COLO668 (cell line): ENCODE data around the gene ZNF57.
"Not testable (repeated sequence)": the region's sequence is repeated elsewhere in the genome, so short reads cannot be mapped to it uniquely, and the experiment has no call there.

Experiments
- DNase-seq: peaks from one replicate; lab custom pipeline; 2025; ENCODE audit not compliant: unreplicated experiment; lab: John Stamatoyannopoulos, UW

The ZNF57 gene

DNA sequence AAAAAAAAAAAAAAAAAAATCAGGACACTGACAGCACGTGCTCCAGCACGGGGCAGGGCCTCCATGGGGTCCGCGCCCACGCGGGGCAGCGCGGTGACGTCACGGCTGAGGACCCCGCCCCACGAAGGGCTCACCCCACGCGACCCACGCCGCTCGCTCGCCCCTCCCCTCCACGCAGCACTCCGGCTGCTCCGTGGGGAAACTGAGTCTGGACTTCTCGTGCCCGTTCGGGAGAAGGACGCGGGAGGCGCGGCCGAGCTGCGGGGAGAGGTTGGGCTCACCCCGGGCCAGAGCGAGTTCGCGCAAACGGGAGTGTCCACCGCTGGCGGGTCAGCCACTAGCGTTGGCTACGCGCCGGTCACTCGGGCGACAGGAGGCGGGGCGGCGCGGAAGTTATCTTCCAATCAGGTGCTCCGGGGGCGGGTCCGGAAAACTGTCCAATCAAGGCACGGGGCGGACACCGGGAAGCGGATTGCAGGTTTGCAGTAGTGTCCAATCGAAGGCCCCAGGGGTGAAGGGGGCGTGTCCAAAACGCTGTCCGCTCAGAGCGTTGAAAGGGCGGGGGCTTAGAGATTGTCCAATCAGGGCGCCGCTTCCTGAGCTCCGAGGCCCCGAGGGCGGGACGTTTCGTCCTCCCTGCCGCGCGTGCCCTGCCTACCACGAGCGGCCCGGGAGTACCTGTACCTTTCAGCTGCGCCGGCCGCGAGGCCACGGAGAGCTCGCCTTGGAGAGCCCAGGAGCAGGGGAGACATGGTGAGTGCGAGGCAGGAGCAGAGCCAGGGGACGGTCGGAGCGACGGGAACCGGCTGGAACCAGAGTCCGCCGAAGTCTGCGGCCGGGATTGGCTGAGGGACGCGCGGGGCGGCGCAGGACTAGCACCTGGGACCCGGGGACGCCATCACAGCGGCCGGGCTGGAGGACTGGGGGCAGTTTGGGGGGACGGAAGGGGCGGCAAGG, at the start of gene ZNF57:
Gene ZNF57 (plus strand): TSS at position 633 of the 957 bp plus-strand sequence. CDS start 118 bp downstream, at position 751.
- peak; percentile 99 for DNase-seq

GRCh38 chr19:2852598-2852997, 48.1 kb upstream of the ZNF57 start:
- DNase-seq = no peak

DNA sequence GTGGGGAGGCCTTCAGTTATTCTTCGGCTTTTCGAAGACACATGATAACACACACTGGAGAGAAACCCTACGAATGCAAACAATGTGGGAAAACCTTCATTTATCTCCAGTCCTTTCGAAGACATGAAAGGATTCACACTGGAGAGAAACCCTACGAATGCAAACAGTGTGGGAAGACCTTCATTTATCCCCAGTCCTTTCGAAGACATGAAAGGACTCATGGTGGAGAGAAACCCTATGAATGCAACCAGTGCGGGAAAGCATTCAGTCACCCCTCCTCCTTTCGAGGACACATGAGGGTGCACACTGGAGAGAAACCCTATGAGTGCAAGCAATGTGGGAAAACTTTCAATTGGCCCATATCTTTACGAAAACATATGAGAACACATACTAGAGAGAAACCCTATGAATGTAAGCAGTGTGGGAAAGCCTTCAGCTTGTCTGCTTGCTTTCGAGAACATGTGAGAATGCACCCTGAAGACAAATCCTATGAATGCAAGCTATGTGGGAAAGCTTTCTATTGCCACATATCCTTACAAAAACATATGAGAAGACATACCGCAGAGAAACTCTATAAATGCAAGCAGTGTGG, 47.6 kb upstream of the ZNF57 start:
- DNase-seq = no peak

DNA sequence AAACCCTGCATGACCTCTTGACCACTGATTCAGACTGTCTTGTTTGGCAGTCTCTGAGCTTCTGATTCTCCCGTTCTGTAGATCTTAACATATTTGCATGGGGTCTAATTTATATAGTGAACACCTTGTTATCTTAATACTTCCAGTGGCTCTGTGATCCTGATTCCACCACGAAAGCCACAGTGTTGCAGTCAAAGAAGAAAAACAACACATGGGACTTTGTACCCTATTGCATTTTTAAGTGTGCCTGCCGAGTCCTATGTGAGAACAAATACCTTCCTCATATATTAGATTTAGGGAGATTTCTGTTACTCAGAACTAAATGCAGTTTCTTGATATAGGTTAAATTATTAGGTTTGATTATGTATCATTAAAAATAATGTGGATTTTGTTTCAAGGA, 45.9 kb upstream of the ZNF57 start:
- DNase-seq = no peak

GRCh38 chr19:2856457-2857050, 44.2 kb upstream of the ZNF57 start:
- DNase-seq = no peak

DNA sequence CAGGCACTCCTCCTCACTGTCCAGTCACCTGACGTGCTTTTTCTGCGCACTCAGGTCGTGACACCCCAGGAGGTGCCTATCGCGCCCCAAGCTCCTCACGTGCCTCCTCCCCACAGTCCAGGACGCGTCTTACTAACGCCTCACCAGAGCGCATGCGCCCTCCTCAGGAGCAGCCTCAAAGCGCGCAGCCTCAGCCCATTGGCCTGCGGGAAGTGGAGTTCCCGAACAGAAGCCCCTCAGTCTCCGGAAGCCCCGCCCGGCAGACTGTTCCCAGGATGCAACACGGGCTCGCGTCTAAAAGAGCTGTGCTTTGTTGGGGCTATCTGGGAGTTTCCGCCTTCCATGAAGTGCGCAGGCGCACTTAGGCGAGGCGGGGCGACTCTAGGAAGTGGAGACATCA, 41.9 kb upstream of the ZNF57 start:
- no peak for DNase-seq

DNA sequence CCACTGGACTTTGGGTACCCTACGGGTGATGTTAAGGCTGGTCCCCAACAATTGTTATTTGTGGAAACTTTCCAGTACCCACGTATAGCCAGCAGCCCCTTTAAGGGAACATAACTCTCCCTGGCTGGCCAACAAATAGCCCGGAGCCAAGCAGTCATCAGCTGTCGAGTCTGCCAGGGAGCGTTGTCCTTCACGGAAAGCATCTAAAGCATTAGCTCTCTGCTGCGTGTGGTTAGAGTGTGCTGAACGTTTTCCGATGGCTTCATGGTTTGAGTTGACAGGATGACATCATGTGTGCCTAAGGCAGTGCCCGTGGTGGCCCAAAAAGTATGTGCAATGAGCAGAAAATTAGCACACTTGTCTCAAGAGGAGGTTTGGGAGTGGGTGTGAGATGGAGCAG, 36.9 kb upstream of the ZNF57 start:
- no peak for DNase-seq

- DNase-seq = no peak
Observed at GRCh38 chr19:2865334-2866100, 35.2 kb upstream of the ZNF57 start.

GRCh38 chr19:2866495-2867024, 34.2 kb upstream of the ZNF57 start:
- DNase-seq = no peak

DNA sequence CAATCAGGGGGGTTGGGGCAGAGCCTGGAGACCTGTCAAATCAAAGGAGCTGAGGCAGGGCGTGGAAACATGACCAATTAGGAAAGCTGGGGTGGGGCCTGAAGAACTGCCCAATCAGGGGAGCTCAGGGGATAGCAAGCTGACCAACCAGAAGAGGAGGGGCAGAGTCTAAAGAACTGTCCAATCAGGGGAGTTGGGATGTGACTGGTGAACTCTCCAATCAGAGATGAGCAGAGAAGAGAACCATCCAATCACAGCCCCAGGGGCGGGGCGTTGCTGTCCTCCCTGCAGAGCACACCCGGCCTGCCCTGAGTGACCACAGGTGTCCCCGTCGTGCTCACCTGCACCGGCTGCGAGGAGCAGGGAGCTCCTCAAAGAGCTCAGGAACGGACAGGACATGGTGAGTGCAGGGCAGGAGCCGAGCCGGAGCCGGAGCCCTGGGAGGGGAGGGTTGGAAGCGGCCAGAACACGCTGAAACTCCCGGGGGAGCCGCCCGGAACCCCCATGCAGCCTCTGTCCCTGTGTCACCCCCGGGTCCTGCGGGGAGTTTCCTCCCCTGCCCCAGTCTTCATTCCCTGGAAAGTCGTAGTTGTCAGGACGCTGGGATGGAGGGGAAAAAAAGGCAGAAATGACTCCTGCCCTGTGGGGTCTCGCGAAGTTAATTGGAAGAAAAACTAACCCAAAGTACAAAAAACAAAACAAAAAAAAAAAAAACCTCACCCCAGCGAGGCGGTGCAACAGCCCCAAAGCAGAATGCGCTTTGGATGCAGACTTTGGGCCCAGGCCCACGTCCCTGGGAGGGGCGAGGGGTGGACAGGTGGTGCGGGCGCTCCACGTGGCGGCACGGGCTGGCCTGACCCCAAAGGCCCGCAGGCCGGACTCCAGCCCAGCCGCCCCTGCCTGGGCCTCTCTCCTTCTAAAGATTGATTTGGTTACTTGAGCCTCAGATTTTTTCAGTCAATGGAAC, 33.4 kb upstream of the ZNF57 start, which contains the start of gene ZNF556:
Gene ZNF556 (plus strand): TSS at position 311 of the 967 bp plus-strand sequence. CDS start 87 bp downstream, at position 398.
- DNase-seq = no peak

- no peak for DNase-seq
Observed at GRCh38 chr19:2869618-2870017, 31.1 kb upstream of the ZNF57 start.

DNA sequence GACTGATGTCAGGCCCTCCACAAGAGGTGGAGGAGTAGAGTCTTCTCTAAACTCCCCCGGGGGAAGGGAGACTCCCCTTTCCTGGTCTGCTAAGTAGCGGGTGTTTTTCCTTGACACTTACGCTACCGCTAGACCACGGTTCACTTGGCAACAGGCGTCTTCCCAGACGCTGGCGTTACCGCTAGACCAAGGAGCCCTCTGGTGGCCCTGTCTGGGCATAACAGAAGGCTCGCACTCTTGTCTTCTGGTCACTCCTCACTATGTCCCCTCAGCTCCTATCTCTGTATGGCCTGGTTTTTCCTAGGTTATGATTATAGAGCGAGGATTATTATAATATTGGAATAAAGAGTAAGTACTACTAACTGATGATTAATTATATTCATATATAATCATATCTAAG, 28.6 kb upstream of the ZNF57 start:
- DNase-seq = not testable (repeated sequence)

DNA sequence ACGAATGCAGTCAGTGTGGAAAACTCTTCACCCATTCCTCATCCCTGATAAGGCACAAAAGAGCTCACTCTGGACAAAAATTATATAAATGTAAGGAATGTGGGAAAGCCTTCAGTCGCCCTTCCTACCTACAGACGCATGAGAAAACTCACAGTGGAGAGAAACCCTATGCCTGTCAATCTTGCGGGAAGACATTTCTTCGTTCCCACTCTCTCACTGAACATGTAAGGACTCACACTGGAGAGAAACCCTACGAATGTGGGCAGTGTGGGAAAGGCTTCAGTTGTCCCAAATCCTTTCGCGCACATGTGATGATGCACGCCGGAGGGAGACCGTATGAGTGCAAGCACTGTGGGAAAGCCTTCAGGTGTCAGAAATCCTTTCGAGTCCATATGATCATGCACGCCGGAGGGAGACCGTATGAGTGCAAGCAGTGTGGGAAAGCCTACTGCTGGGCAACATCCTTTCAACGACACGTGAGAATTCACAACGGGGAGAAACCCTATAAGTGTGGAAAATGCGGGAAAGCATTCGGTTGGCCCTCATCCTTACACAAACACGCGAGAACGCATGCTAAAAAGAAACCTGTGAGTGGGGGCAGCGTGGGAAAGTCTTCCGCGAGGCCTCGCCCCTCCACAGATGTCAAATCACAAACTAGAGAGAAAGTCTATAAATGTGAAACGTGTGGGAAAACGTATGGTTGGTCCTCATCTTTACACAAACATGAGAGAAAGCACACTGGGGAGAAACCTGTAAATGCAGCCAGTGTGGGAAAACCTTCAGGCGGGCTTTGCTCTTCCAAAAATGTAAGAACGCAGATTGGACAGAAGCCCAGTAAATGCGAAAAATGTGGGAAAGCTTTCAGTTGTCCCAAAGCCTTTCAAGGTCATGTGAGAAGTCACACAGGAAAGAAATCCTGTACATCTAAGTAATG, 23.1 kb upstream of the ZNF57 start:
- DNase-seq = no peak

DNA sequence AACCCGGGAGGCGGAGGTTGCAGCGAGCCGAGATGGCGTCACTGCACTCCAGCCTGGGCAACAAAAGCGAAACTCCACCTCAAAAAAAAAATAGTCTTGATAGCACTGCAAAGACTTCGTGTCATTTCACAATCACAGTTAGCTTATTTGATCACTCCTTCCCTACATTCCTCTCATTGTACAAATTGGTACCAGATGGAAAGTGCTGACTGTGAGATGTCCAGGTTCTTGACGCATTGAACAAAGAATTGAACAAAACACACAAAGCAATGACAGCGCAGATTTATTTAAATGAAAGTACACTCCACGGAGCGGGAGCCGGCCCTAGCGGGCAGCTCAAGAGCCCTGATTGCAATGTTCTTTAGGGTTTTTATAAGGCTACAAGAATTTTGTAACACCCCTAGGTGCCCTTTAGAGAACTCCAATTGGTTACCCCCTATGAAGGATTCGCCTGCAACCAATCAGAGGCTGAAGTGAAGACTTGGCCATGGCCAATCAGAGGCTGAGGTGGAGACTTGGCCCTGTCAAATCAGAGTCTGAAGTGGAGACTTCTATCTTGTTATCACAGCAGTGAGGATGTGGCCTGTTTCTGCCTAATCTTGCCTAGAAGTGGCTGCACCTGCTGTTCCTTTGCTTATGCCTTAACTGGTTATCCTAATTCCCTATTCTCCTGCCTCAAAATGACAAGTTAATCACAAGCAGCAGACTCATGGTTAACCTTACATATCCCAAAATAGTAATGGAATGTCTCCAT, 16.9 kb upstream of the ZNF57 start:
- DNase-seq = no peak

DNA sequence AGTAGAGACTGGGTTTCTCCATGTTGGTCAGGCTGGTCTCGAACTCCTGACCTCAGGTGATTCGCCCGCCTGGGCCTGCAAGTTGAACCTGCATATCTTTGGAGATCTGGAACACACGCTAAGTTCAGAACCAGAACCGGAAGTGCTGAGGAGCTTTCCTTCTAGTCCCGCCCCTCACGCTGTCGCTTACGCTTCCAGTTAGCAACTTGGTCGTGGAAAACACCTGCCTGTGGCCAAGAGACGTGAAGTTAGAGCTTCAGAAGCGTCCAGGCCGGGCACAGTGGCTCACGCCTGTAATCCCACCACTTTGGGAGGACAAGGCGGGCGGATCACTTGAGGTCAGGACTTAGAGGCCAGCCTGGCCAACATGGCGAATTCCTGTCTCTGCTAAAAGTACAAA, 15.0 kb upstream of the ZNF57 start:
- DNase-seq = no peak

DNA sequence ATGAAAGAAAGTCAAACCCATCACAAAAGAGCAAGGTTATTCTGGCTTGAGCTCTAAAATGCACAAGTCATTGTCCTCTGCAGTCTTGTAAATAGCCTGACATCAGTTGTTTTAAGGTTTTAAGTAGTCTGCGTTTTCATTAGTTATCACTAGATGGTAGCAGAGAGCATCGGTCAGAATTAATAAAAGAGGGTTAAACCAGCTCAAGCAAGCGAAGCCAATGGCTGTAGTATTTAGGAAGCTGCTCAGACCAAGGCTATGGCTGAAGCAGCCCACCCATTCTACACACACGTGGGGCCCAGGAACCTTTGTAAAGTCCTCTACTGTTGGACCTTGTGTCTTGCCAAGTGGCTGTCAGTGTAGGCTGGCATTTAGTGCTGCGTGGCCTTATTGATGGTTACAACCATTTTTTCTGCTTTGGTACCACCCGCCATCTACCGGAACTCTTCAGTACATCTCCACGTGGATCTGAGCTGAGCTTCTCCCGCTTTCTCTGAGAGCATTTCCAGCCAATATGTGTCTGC, 13.3 kb upstream of the ZNF57 start:
- no peak for DNase-seq

DNA sequence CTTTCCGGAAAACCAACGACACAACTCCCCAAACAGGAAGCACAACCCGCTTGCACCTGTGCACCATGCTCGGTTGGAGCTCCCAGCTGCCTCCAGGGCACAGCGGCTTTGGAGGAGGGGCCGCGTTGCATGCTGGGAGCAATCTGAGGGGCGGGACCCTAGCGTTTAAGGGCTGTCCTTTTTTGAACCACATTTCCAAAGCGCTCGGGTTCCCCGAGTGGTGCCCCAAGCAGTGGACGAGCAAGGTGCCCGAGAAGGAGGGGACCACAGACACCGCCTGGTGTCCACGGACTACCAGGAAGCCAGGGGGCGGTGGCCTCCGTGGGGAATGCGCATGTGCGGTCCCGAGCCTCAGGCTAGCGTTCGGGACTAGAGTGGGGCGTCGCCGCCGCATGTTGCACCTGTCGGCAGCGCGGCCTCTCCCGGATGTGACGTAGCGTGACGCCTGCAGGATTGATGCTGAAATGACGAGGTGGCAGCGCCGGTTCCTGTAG, 11.9 kb upstream of the ZNF57 start:
- DNase-seq = no peak
